Natural killer cell (primary cell): Measurements from ENCODE around the gene BBOX1. TPM values are rescaled to one million over a fixed set of nuclear protein-coding genes. Genes with fewer than 3 reads are reported as not detected.

Experiments used
- ATAC-seq, 3 donors: fragments of 150-1000 bp in 2 of 3; fragments of 200-7000 bp in 1 of 3; cut with Tn5 transposase; 1 replicate in 1 of 3; 2 replicates in 2 of 3; pipeline ENCODE4 v1.10.0; 2021; ENCODE audit warnings: mild to moderate bottlenecking in 2 of 3, moderate library complexity in 2 of 3
- DNase-seq, 2 donors: peaks; one replicate each; pipeline versions ENCODE4 v3.0.0 to v3.0.0-alpha.2; 2013 to 2021; ENCODE audit warnings: mixed read lengths in 1 of 2
- H3K27ac ChIP-seq: one replicate; pipeline ENCODE4 v1.5.1; 2013; ENCODE audit warnings: mild to moderate bottlenecking, low read length
- H3K27me3 ChIP-seq: one replicate; pipeline ENCODE4 v1.6.1; 2013; ENCODE audit warnings: low read length; ENCODE audit not compliant: control insufficient read depth, insufficient read depth
- H3K36me3 ChIP-seq: one replicate; pipeline ENCODE4 v1.6.1; 2013; ENCODE audit warnings: low read length; ENCODE audit not compliant: control insufficient read depth, insufficient read depth
- H3K4me1 ChIP-seq: one replicate; pipeline ENCODE4 v1.6.1; 2013; ENCODE audit warnings: low read length; ENCODE audit not compliant: control insufficient read depth, insufficient read depth
- H3K4me3 ChIP-seq: one replicate; pipeline ENCODE4 v1.5.1; 2013; ENCODE audit warnings: low read length
- H3K9me3 ChIP-seq: one replicate; pipeline ENCODE4 v1.6.1; 2013; ENCODE audit warnings: low read length; ENCODE audit not compliant: control insufficient read depth, insufficient read depth
- H3K27ac Mint-ChIP-seq, 2 donors: one replicate each; pipeline ENCODE4 v1.8.0; 2022; ENCODE audit warnings: mild to moderate bottlenecking in 2 of 2, mixed read lengths in 2 of 2, moderate library complexity in 1 of 2
- H3K27me3 Mint-ChIP-seq, 2 donors: one replicate each; pipeline ENCODE4 v1.8.0; 2022; ENCODE audit warnings: low read depth in 2 of 2, mixed read lengths in 2 of 2
- H3K36me3 Mint-ChIP-seq: one replicate; pipeline ENCODE4 v1.8.0; 2022; ENCODE audit warnings: mixed read lengths
- H3K4me1 Mint-ChIP-seq, 2 donors: one replicate each; pipeline ENCODE4 v1.8.0; 2022; ENCODE audit warnings: mixed read lengths in 2 of 2
- H3K4me3 Mint-ChIP-seq: one replicate; pipeline ENCODE4 v1.8.0; 2022; ENCODE audit warnings: mild to moderate bottlenecking, moderate library complexity, mixed read lengths
- H3K9me3 Mint-ChIP-seq, 2 donors: one replicate each; pipeline ENCODE4 v1.8.0; 2022; ENCODE audit warnings: mixed read lengths in 2 of 2
- CTCF ChIP-seq: fragments of 200-600 bp; IDR thresholded peaks from one replicate; pipeline ENCODE4 v1.8.0; 2022; ENCODE audit warnings: antibody characterized with exemption
- WGBS: methylation state at CpG from one replicate; pipeline ENCODE4 v1.1.7; 2013; ENCODE audit warnings: missing lambda C conversion rate; ENCODE audit not compliant: insufficient coverage; 5-methylcytosine and 5-hydroxymethylcytosine counted together
- intact Hi-C: fragments of 100-400 bp; cut with micrococcal nuclease; formaldehyde crosslinking; loops from one replicate; pipeline ENCODE4 v1.14.2; 2022
- total RNA-seq, 4 donors: library from RNA; stranded (reverse); fragments of 120-200 nt in 1 of 4; gene quantifications; one replicate each; pipeline versions ENCODE4 v1.2.3 to v1.2.4, GENCODE V29; 2013 to 2022

Gene BBOX1
- total RNA-seq, 3 donors from 2014 or later (not counting 1 experiment from before 2014, with no cell fraction given): not detected

GRCh38 chr11:27011560-27012233 lies 28.9 kb upstream of the BBOX1 start:
- intact Hi-C loops: loop anchor here (10.0 kb wide), 1 partner anchor 63 kb away; no protein-coding TSS in a partner anchor
- no peak for TF ChIP-seq CTCF
- Mint-ChIP-seq H3K4me3 (no peak overlapping the region), H3K9me3 (peaks cover 4 to 17% of the 10 kb centered on the region in 2 donors), H3K4me1 (no peaks in the 10 kb centered on the region), H3K27me3 (no peaks in the 10 kb centered on the region), H3K27ac (no peak overlapping the region), H3K36me3 (no peaks in the 10 kb centered on the region)
- Histone ChIP-seq H3K27ac (no peak overlapping the region), H3K27me3 (no peaks in the 10 kb centered on the region), H3K36me3 (no peaks in the 10 kb centered on the region), H3K4me1 (no peaks in the 10 kb centered on the region), H3K4me3 (no peak overlapping the region), H3K9me3 (no peaks in the 10 kb centered on the region)
- WGBS: 81% methylated on average over 2 of the region's 4 CpGs
- ATAC-seq (no peak), DNase-seq (no peak)

GRCh38 chr11:27012234-27012921 lies 28.2 kb upstream of the BBOX1 start:
- 52% methylated on average over 4 of the region's 4 CpGs for WGBS
- Histone ChIP-seq H3K27me3 (no peaks in the 10 kb centered on the region), H3K36me3 (no peaks in the 10 kb centered on the region), H3K9me3 (no peaks in the 10 kb centered on the region), H3K27ac (no peak overlapping the region), H3K4me3 (no peak overlapping the region), H3K4me1 (no peaks in the 10 kb centered on the region)
- no peaks in the 10 kb centered on the region for H3K36me3 Mint-ChIP-seq
- no peak overlapping the region for H3K27ac Mint-ChIP-seq
- H3K4me1 Mint-ChIP-seq: no peaks in the 10 kb centered on the region
- ATAC-seq (no peak), DNase-seq (no peak)
- no peaks in the 10 kb centered on the region for H3K27me3 Mint-ChIP-seq
- no peak for TF ChIP-seq CTCF
- peaks cover 6 to 20% of the 10 kb centered on the region in 2 donors for H3K9me3 Mint-ChIP-seq
- intact Hi-C loops: loop anchor here (10.0 kb wide), 1 partner anchor 62 kb away; no protein-coding TSS in a partner anchor
- H3K4me3 Mint-ChIP-seq: no peak overlapping the region

- Histone ChIP-seq H3K36me3 (no peaks in the 10 kb centered on the region), H3K27me3 (no peaks in the 10 kb centered on the region), H3K4me1 (no peaks in the 10 kb centered on the region), H3K27ac (no peak overlapping the region), H3K4me3 (no peak overlapping the region), H3K9me3 (peaks cover 3% of the 10 kb centered on the region)
- Mint-ChIP-seq H3K36me3 (no peaks in the 10 kb centered on the region), H3K9me3 (peaks cover 4 to 17% of the 10 kb centered on the region in 2 donors), H3K27ac (no peak overlapping the region), H3K4me3 (no peak overlapping the region), H3K27me3 (no peaks in the 10 kb centered on the region), H3K4me1 (no peaks in the 10 kb centered on the region)
- intact Hi-C loops: loop anchor here (10.0 kb wide), 1 partner anchor 61 kb away; no protein-coding TSS in a partner anchor
- WGBS: 86% methylated on average over 4 of the region's 4 CpGs
- ATAC-seq (no peak), DNase-seq (no peak)
- no peak for TF ChIP-seq CTCF
Measured at GRCh38 chr11:27013781-27014361, 26.7 kb upstream of the BBOX1 start.
